ENCODE results near the gene CLEC4D.

GRCh38 chr12:8493084-8493483, 20.2 kb upstream of the CLEC4D start:
- TF ChIP-seq EZH2phosphoT487 (IDR thresholded peaks at IDR 0.05; ENCODE audit: insufficient read depth, low read depth) (no peak), EZH2 (IDR thresholded peaks at IDR 0.05; ENCODE audit: insufficient read depth, poor library complexity, severe bottlenecking) (no peak)

All from GM23248 (cell line).